GM19035 (cell line): ENCODE data around the gene KCNV2.
A peak's percentile ranks its signal among the peaks of the same experiment; 100 is the strongest.

ENCODE experiments used
- ATAC-seq: cut with Tn5 transposase; IDR thresholded peaks from one replicate; pipeline ENCODE4 v1.9.1; 2021; ENCODE audit not compliant: unreplicated experiment

KCNV2 gene

GRCh38 chr9:2718698-2719033 lies 1.4 kb downstream of the KCNV2 start:
- no peak for ATAC-seq

- no peak for ATAC-seq
These were observed 2.9 kb downstream of the KCNV2 start for GRCh38 chr9:2720179-2720654.

DNA sequence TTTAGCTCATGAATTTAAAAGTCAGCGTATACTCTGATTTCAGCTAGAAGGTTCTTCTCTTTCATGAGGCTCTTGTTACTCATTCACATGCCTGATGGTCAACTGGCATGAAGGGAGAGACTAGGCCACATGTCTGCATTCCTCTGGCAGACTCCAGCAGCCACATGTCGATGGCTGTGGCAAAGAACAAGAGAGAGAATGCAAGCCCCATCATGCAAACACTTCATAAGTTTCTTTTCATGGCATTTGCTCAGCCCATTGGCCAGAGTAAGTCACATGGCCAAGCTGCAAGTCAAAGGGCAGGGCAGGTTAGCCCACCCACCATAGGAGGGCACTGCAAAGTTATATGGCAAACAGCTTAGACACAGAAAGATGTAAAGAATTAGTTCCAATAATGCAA lies 5.4 kb downstream of the KCNV2 start:
- no peak for ATAC-seq

- ATAC-seq, result no peak
These were observed 6.2 kb downstream of the KCNV2 start for GRCh38 chr9:2723376-2724065.

- no peak for ATAC-seq
These were observed 7.8 kb downstream of the KCNV2 start for GRCh38 chr9:2725126-2725525.

GRCh38 chr9:2725898-2726649 lies 8.8 kb downstream of the KCNV2 start:
- no peak for ATAC-seq

GRCh38 chr9:2726650-2727340 lies 9.5 kb downstream of the KCNV2 start:
- ATAC-seq, result no peak

DNA sequence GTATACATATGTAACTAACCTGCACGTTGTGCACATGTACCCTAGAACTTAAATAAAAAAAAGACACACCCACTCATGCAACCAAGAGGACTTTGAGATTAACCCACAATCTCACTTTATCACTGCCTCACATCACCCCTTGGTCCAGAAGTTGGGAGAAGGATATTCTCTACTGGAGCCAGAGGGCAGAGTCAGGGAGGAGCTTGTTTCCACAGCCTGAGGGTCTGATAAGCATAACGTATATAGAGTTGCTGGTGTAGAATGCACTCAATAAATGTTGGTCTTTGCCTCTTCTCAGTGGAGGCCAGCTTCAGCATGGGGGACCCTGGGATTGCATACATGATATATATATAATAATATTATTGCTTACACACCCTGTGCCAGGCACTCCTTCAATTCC lies 10.1 kb downstream of the KCNV2 start:
- ATAC-seq, result no peak

DNA sequence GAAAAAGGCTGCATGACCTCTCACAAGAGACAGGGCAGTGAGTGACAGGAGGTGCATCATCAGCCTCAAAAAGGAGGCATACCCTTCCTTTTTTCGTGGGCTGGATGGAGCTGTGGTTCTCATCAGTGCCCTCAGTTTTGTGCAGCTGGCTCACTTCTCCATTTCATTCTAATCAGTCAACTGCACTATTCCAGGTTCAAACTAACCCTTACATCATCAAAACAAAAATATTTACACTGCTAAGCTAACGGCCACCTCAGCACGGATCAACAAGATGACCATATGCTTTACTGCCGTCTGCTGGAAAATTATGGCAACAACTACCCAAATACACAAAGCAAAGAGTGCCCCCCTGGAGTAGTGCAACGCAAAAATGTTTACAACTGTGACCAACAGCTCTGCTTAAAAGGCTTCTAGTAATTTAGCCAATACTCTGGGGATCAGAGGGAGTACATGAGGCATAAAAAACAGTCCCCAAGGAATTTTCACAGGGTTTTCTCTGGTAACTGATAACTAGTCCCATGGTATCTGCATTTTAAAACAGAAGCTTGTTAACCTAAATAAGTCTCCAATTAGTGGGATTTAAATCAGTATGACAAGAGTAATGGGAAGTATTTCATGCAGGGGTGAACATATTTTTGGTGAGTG lies 10.8 kb downstream of the KCNV2 start:
- peak; percentile 87 for ATAC-seq

DNA sequence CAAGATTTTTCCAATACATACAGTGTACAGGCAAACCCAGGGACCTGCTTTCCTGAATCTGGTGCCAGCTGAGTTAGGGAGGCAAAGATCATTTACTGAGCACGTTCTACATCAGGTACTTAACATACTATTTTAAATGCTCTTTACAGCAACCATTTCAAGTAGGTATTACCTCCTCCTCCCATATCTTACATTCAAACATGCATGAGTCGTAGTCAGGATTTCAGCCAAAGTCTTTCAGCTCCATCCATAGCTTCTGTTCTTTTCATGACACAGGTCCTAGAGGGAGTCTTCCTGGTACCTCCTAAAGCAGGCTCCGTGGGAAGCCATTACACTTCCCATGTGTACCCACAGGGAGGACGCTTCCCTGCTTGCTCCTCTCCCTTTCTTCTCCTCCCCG lies 11.7 kb downstream of the KCNV2 start:
- no peak for ATAC-seq

DNA sequence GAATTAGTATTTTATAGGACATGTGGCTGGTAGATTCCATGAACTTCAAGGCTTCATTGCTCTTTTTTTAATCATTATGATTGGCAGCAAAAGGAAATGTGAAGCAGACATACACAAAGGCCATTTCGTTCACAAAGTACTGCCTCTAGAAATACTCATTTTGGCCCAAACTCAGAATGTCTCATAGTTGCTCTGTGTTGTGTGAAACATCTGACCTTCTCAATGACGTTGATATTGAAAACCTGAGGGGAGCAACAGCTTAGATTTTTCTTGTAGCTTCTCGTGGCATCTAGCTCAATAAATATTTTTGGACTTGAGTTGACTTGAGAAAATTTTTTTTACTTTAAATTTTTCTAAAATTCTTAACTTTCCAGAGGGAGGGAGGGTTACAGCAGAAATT lies 12.4 kb downstream of the KCNV2 start:
- ATAC-seq, result no peak

GRCh38 chr9:2730971-2731370 lies 13.7 kb downstream of the KCNV2 start:
- ATAC-seq, result no peak

GRCh38 chr9:2732492-2732891 lies 15.2 kb downstream of the KCNV2 start:
- ATAC-seq, result no peak

GRCh38 chr9:2740616-2741015 lies 23.3 kb downstream of the KCNV2 start:
- ATAC-seq, result no peak

DNA sequence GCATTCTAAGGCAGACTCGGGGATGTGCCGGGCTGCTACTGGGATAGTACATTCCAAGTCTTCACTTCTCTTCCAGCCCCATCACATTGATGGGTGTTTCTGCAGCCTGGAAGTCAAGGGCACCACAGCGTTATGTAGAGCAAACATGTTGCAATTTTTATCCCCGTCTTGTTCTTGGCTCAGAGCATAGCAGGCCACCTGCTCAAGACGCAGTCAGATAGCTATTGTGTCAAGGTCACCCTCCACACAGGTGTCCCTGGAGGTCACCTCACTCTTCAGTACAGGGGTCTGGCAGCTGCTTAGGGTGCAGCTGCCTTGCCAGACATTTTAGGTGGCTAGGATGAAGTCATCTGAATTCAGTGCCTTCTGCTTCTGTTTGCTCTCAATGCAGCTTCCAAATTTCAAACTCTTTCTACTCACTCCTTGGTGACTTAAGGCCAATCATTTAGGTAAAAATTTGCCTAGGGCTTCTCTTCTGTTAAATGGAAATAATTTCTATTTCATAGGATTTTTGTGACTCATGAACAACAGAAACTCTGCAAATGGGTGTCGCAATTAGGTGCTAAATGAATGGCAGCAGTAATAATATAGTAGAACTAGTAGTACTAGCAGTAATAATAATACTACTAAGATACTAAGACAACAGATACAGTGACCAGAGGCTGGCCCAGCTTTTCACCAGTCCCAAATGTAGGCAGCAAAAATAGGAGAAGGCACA lies 24.3 kb downstream of the KCNV2 start:
- ATAC-seq, result no peak

DNA sequence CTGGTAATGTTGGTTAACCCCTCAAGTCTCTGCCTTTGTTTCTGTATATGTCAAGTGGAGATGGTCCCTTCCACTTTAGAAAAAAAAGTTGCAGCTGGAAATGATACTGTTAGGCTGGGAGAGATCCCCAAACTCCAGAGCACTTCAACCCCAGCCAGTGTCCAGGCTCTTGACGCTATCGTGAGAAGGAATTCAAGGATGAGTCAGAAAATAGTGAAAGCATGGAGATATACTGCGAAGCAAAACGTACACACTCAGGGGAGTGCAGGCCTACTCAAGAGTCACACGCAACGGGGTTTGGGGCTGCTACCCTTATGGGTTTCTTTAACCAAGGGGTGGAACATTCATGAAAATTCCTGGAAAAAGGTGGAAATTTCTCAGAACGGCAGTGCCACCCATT lies 24.9 kb downstream of the KCNV2 start:
- ATAC-seq, result no peak

- ATAC-seq, result no peak
These were observed 26.7 kb downstream of the KCNV2 start for GRCh38 chr9:2743937-2744529.

DNA sequence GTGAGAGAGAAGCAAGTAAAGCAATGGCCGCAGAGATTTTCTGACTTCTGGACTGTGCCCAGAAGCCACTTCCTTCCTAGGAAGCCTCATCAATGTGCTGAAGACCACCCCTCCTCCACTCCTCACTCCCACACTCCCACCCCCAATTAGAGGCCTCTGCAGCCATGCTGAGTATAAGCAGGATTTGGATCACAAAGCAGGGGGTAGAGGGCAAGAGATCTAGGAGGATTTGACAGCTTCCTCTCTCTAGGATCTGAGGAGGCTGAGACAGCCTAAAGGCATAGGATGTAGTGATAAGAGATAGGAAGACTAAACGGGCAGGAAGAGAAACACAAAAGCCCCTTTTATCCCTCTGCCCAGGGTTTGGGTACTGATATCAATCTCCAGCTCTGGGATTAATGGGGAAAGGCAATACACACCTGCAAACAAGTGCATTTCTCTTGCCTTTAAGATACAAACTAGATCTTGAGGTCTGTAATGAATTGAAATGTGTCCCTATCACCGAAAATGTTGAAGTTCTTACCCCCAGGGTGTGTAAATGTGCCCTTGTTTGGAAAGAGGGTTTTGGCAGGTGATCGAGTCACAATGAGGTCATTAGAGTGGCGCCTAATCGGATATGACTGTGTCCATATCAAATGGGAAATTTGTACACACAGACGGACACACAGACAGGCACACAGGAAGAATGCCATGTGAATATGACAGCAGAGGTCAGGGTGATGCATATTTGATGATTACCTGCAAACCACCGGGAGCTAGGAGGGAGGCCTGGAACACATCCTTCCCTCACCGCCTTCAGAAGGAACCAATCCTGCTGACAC lies 28.5 kb downstream of the KCNV2 start:
- ATAC-seq, result no peak

DNA sequence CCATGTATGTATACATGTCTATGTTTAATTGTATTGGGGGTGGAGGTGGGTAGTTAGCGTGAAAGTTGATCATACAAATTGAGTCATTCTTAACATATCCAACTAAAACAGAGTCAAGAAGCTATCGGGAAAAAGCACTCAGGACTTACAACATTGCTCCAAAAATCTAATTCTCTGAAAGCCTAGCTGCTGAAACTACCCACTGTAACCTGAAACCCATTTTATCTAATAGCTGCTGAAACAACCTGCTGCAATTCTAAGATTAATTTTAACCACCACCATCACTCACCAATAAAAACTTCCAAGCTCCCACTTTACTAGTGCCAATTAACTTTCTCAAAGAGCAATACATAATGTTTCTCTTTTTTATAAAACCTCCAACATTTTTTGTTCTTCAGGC lies 32.2 kb downstream of the KCNV2 start:
- no peak for ATAC-seq

DNA sequence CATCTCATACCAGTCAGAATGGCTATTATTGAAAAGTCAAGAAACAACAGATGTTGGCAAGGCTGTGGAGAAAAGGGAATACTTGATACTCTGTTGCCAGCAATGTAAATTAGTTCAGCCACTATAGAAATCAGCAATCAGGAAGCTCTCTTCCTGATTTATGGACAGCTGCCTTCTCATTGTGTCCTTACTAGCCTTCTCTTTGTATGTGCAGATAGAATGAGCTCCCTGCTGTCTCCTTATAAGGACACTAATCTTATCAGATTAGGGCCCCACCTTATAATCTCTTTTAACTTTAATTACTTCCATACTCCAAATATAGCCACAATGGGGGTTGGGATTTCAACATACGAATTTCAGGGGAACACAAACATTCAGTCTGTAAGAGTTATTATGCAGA lies 38.0 kb downstream of the KCNV2 start:
- no peak for ATAC-seq
